Mammary epithelial cell (primary cell): ENCODE measurements around the gene PDE4C.

Experiments used
- EZH2 ChIP-seq: IDR thresholded peaks from 2 replicates; pipeline ENCODE4 v1.6.1; 2012; ENCODE audit warnings: low read length, inconsistent platforms, borderline replicate concordance
- TF ChIP-seq, protein P1 (sequence below), 2 donors: IDR thresholded peaks in 1 of 2; conservative IDR thresholded peaks in 1 of 2; 2 replicates each; pipeline ENCODE4 v1.5.1; 2011 to 2012; ENCODE audit warnings: inconsistent platforms in 2 of 2, low read length in 2 of 2, mild to moderate bottlenecking in 2 of 2, control low read depth in 1 of 2, low read depth in 1 of 2; ENCODE audit not compliant: insufficient read depth in 1 of 2; ENCODE audit errors: extremely low read depth in 1 of 2

DNA sequence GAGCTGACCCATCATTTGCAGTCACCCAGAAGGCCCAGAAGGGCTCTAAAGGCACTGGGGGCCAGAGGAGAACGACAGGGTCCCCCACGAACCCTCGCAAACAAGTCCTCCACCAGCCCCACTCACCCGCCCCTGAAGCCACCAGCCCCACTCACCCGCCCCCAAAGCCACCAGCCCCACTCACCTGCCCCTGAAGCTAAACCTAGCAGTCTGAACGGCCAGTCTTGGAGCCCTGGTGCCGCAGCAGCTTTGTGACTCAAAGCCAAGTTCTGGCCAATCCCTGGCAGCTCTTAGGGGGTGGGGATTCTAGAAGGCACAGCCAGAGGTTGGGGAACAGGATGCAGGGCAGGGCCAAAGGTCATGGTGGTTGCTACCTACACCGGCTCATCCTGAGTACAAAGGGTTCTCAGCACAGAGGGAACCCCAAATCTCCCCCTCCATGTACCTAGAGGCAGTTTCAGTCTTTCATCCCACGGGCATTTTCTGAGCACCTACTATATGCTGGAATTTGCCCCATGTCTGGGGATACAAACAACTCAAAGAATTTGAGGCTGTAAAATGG lies 48.1 kb upstream of the PDE4C start, which contains the start of gene IQCN:
- TF ChIP-seq, protein P1, sequence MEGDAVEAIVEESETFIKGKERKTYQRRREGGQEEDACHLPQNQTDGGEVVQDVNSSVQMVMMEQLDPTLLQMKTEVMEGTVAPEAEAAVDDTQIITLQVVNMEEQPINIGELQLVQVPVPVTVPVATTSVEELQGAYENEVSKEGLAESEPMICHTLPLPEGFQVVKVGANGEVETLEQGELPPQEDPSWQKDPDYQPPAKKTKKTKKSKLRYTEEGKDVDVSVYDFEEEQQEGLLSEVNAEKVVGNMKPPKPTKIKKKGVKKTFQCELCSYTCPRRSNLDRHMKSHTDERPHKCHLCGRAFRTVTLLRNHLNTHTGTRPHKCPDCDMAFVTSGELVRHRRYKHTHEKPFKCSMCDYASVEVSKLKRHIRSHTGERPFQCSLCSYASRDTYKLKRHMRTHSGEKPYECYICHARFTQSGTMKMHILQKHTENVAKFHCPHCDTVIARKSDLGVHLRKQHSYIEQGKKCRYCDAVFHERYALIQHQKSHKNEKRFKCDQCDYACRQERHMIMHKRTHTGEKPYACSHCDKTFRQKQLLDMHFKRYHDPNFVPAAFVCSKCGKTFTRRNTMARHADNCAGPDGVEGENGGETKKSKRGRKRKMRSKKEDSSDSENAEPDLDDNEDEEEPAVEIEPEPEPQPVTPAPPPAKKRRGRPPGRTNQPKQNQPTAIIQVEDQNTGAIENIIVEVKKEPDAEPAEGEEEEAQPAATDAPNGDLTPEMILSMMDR (conservative IDR thresholded peaks at IDR 0.05 in 1 of 2, IDR thresholded peaks at IDR 0.05 in 1 of 2; ENCODE audit: extremely low read depth in 1 of 2, insufficient read depth in 1 of 2, low read depth in 1 of 2, low read length in 2 of 2), result no peak
- TF ChIP-seq EZH2, result no peak
